ENCODE measurements around the gene GNA14.

The GNA14 gene

GRCh38 chr9:77677957-77678535 lies 29.9 kb upstream of the GNA14 start:
- no peak for TF ChIP-seq CTCF (IDR thresholded peaks at IDR 0.05; ENCODE audit: extremely low read depth, missing control alignments)
- DNase-seq (ENCODE audit: low spot score), result no peak

- no peak for TF ChIP-seq CTCF (IDR thresholded peaks at IDR 0.05; ENCODE audit: extremely low read depth, missing control alignments)
- no peak for DNase-seq (ENCODE audit: low spot score)
Measured at GRCh38 chr9:77677397-77677796, 29.3 kb upstream of the GNA14 start.

- no peak for DNase-seq (ENCODE audit: low spot score)
- no peak for TF ChIP-seq CTCF (IDR thresholded peaks at IDR 0.05; ENCODE audit: extremely low read depth, missing control alignments)
Measured at GRCh38 chr9:77673941-77674791, 26.0 kb upstream of the GNA14 start.

- DNase-seq (ENCODE audit: low spot score), result no peak
- no peak for TF ChIP-seq CTCF (IDR thresholded peaks at IDR 0.05; ENCODE audit: extremely low read depth, missing control alignments)
Measured at GRCh38 chr9:77672183-77672582, 24.1 kb upstream of the GNA14 start.

- DNase-seq (ENCODE audit: low spot score), result no peak
- TF ChIP-seq CTCF (IDR thresholded peaks at IDR 0.05; ENCODE audit: extremely low read depth, missing control alignments), result no peak
Measured at GRCh38 chr9:77667151-77667550, 19.0 kb upstream of the GNA14 start.

GRCh38 chr9:77663754-77664153 lies 15.6 kb upstream of the GNA14 start:
- DNase-seq (ENCODE audit: low spot score), result no peak
- TF ChIP-seq CTCF (IDR thresholded peaks at IDR 0.05; ENCODE audit: extremely low read depth, missing control alignments), result no peak

GRCh38 chr9:77661566-77662085 lies 13.5 kb upstream of the GNA14 start:
- DNase-seq (ENCODE audit: low spot score), result no peak
- no peak for TF ChIP-seq CTCF (IDR thresholded peaks at IDR 0.05; ENCODE audit: extremely low read depth, missing control alignments)
